IMR-90 (cell line): ENCODE measurements around the gene APIP. TPM values are rescaled to one million over a fixed set of nuclear protein-coding genes. Genes with fewer than 3 reads are reported as not detected.

ENCODE experiments used
- ATAC-seq: fragments of 200-7000 bp; cut with Tn5 transposase; 2 replicates; pipeline ENCODE4 v1.9.1; 2020; ENCODE audit warnings: low read depth, mild to moderate bottlenecking, moderate library complexity
- BruUV-seq: library from RNA; stranded (reverse); fragments of 400-500 nt; replicated peaks from 2 replicates; lab custom pipeline; 2021; lab: Mats Ljungman, UMichigan
- CTCF ChIA-PET: fragments of 300-600 bp; formaldehyde crosslinking; extraction: SDS; loops from one replicate; lab custom pipeline; 2021; ENCODE audit warnings: antibody characterized with exemption; lab: Yijun Ruan, JAX
- POLR2A ChIA-PET: fragments of 300-600 bp; sonication (Branson Sonifier 250); formaldehyde crosslinking; loops from one replicate; lab custom pipeline; 2022; ENCODE audit warnings: antibody characterized with exemption; ENCODE audit not compliant: unreplicated experiment; lab: Charles Lee
- DNase-seq: peaks from one replicate; pipeline ENCODE4 v3.0.0; 2013
- H2AFZ ChIP-seq: replicated peaks from 2 replicates; pipeline ENCODE3; 2013; ENCODE audit warnings: low read length, mild to moderate bottlenecking; ENCODE audit not compliant: poor library complexity
- H2AK5ac ChIP-seq: 2 replicates; pipeline ENCODE4 v1.6.1; 2013; ENCODE audit warnings: low read depth, low read length, inconsistent platforms
- H2AK9ac ChIP-seq: replicated peaks from 2 replicates; pipeline ENCODE3; 2013; ENCODE audit warnings: mild to moderate bottlenecking, low read depth, low read length, moderate library complexity; ENCODE audit not compliant: poor library complexity
- H2BK120ac ChIP-seq: 2 replicates; pipeline ENCODE4 v1.6.1; 2013; ENCODE audit warnings: low read depth, low read length, inconsistent platforms
- H2BK15ac ChIP-seq: 3 replicates; pipeline ENCODE4 v1.6.1; 2013; ENCODE audit warnings: low read depth, low read length, inconsistent platforms
- H2BK20ac ChIP-seq: 2 replicates; pipeline ENCODE4 v1.6.1; 2013; ENCODE audit warnings: low read depth, mild to moderate bottlenecking, inconsistent platforms, low read length, moderate library complexity
- H2BK5ac ChIP-seq: 2 replicates; pipeline ENCODE4 v1.6.1; 2013; ENCODE audit warnings: mild to moderate bottlenecking, low read depth, low read length, inconsistent platforms; ENCODE audit not compliant: poor library complexity, severe bottlenecking
- H3K14ac ChIP-seq: replicated peaks from 2 replicates; pipeline ENCODE4 v1.6.1; 2013; ENCODE audit warnings: low read depth, low read length, inconsistent platforms
- H3K18ac ChIP-seq: 2 replicates; pipeline ENCODE4 v1.6.1; 2013; ENCODE audit warnings: low read depth, low read length, control low read depth
- H3K23ac ChIP-seq: 2 replicates; pipeline ENCODE4 v1.6.1; 2013; ENCODE audit warnings: low read depth, low read length, inconsistent platforms
- H3K27ac ChIP-seq: 2 replicates; pipeline ENCODE4 v1.5.1; 2013; ENCODE audit warnings: mild to moderate bottlenecking, control low read depth, low read length; ENCODE audit not compliant: insufficient read depth
- H3K27me3 ChIP-seq: 2 replicates; pipeline ENCODE4 v1.6.1; 2013; ENCODE audit warnings: low read length; ENCODE audit not compliant: control insufficient read depth, insufficient read depth
- H3K36me3 ChIP-seq: 2 replicates; pipeline ENCODE4 v1.6.1; 2013; ENCODE audit warnings: low read length, mixed read lengths; ENCODE audit not compliant: control insufficient read depth, insufficient read depth
- H3K4ac ChIP-seq: 2 replicates; pipeline ENCODE4 v1.6.1; 2013; ENCODE audit warnings: low read depth, low read length, inconsistent platforms
- H3K4me1 ChIP-seq: 2 replicates; pipeline ENCODE4 v1.6.1; 2013; ENCODE audit warnings: low read length, mixed read lengths; ENCODE audit not compliant: control insufficient read depth, insufficient read depth
- H3K4me2 ChIP-seq: 2 replicates; pipeline ENCODE4 v1.6.1; 2013; ENCODE audit warnings: low read depth, mild to moderate bottlenecking, control low read depth, low read length, moderate library complexity
- H3K4me3 ChIP-seq: 2 replicates; pipeline ENCODE4 v1.5.1; 2013; ENCODE audit warnings: low read depth, mild to moderate bottlenecking, control low read depth, low read length, moderate library complexity; ENCODE audit not compliant: insufficient read depth
- H3K56ac ChIP-seq: 2 replicates; pipeline ENCODE4 v1.6.1; 2013; ENCODE audit warnings: low read length, inconsistent platforms; ENCODE audit not compliant: insufficient read depth; ENCODE audit errors: extremely low read depth
- H3K79me1 ChIP-seq, 2 experiments: 2 replicates each; pipeline ENCODE4 v1.6.1; 2013; ENCODE audit warnings: low read length in 2 of 2, inconsistent platforms in 1 of 2, low read depth in 1 of 2
- H3K9ac ChIP-seq: 2 replicates; pipeline ENCODE4 v1.6.1; 2013; ENCODE audit warnings: low read depth, low read length, control low read depth
- H3K9me1 ChIP-seq: 2 replicates; pipeline ENCODE4 v1.6.1; 2013; ENCODE audit warnings: low read length, inconsistent platforms; ENCODE audit not compliant: insufficient read depth
- H3K9me3 ChIP-seq: 2 replicates; pipeline ENCODE4 v1.6.1; 2013; ENCODE audit warnings: low read length; ENCODE audit not compliant: control insufficient read depth, insufficient read depth
- H4K20me1 ChIP-seq: 2 replicates; pipeline ENCODE4 v1.6.1; 2013; ENCODE audit warnings: low read length, inconsistent platforms; ENCODE audit not compliant: insufficient read depth
- H4K5ac ChIP-seq: 2 replicates; pipeline ENCODE4 v1.6.1; 2013; ENCODE audit warnings: mild to moderate bottlenecking, low read depth, low read length, control low read depth
- H4K8ac ChIP-seq, 2 experiments: 2 replicates each; pipeline ENCODE4 v1.6.1; 2013; ENCODE audit warnings: low read depth in 2 of 2, low read length in 2 of 2, control low read depth in 1 of 2, inconsistent platforms in 1 of 2
- H4K91ac ChIP-seq: 2 replicates; pipeline ENCODE4 v1.6.1; 2013; ENCODE audit warnings: low read depth, low read length, inconsistent platforms; ENCODE audit not compliant: insufficient read depth
- BHLHE40 ChIP-seq: fragments of 150-350 bp; IDR thresholded peaks from 2 replicates; pipeline ENCODE4 v1.6.1; 2016; ENCODE audit warnings: mild to moderate bottlenecking, low read depth, low read length
- CEBPB ChIP-seq: IDR thresholded peaks from 2 replicates; pipeline ENCODE4 v1.6.1; 2012; ENCODE audit warnings: low read depth, low read length, improper control_type of control experiment
- CHD1 ChIP-seq: IDR thresholded peaks from 2 replicates; pipeline ENCODE4 v1.6.1; 2012; ENCODE audit warnings: low read depth, low read length, improper control_type of control experiment
- CTCF ChIP-seq: conservative IDR thresholded peaks from 2 replicates; pipeline ENCODE4 v1.5.1; 2012; ENCODE audit warnings: mild to moderate bottlenecking, low read depth, low read length, improper control_type of control experiment
- ELK1 ChIP-seq: fragments of 150-350 bp; IDR thresholded peaks from 2 replicates; pipeline ENCODE4 v1.6.1; 2016; ENCODE audit warnings: low read depth, mild to moderate bottlenecking, low read length, moderate library complexity, borderline replicate concordance
- FOS ChIP-seq: fragments of 150-350 bp; IDR thresholded peaks from 2 replicates; pipeline ENCODE4 v1.6.1; 2016; ENCODE audit warnings: low read depth, low read length
- MAFK ChIP-seq: IDR thresholded peaks from 2 replicates; pipeline ENCODE4 v1.6.1; 2012; ENCODE audit warnings: low read depth, low read length, improper control_type of control experiment
- MAZ ChIP-seq: IDR thresholded peaks from 2 replicates; pipeline ENCODE4 v1.6.1; 2012; ENCODE audit warnings: low read depth, mild to moderate bottlenecking, low read length, improper control_type of control experiment, moderate library complexity, borderline replicate concordance
- MXI1 ChIP-seq: IDR thresholded peaks from 2 replicates; pipeline ENCODE4 v1.6.1; 2012; ENCODE audit warnings: low read depth, mild to moderate bottlenecking, low read length, moderate library complexity, borderline replicate concordance
- NFE2L2 ChIP-seq: fragments of 150-350 bp; IDR thresholded peaks from 2 replicates; pipeline ENCODE4 v1.6.1; 2016; ENCODE audit warnings: low read depth, mild to moderate bottlenecking, low read length
- POLR2A ChIP-seq: IDR thresholded peaks from 2 replicates; pipeline ENCODE4 v1.6.1; 2012; ENCODE audit warnings: mild to moderate bottlenecking, low read depth, low read length
- RAD21 ChIP-seq: IDR thresholded peaks from 2 replicates; pipeline ENCODE4 v1.6.1; 2012; ENCODE audit warnings: low read length, improper control_type of control experiment
- RCOR1 ChIP-seq: IDR thresholded peaks from 2 replicates; pipeline ENCODE4 v1.6.1; 2012; ENCODE audit warnings: mild to moderate bottlenecking, low read length, improper control_type of control experiment; ENCODE audit not compliant: insufficient replicate concordance
- RFX5 ChIP-seq: IDR thresholded peaks from 2 replicates; pipeline ENCODE4 v1.8.0; 2012; ENCODE audit warnings: low read depth, mild to moderate bottlenecking, low read length, moderate library complexity
- SMC3 ChIP-seq: fragments of 150-350 bp; IDR thresholded peaks from 2 replicates; pipeline ENCODE4 v1.6.1; 2016; ENCODE audit warnings: low read depth, mild to moderate bottlenecking, antibody characterized with exemption, low read length, moderate library complexity
- WGBS, 2 experiments: methylation state at CpG; one replicate each; pipeline versions ENCODE4 v1.1.5 to v1.1.7; 2013; ENCODE audit warnings: missing lambda C conversion rate in 2 of 2; ENCODE audit not compliant: insufficient read length in 1 of 2; ENCODE audit errors: extremely low coverage in 2 of 2; 5-methylcytosine and 5-hydroxymethylcytosine counted together
- dilution Hi-C: fragments of 300-500 bp; cut with HindIII; formaldehyde crosslinking; loops from one replicate; pipeline ENCODE4 v1.14.3; 2018; ENCODE audit warnings: low sequenced_read_pairs; ENCODE audit not compliant: unreplicated experiment
- in situ Hi-C: fragments of 300-500 bp; cut with MboI; formaldehyde crosslinking; loops from 3 replicates; pipeline ENCODE4 v1.14.3; 2019; ENCODE audit warnings: low sequenced_read_pairs, inconsistent platforms, mixed read lengths
- intact Hi-C: fragments of 100-400 bp; cut with micrococcal nuclease; formaldehyde crosslinking; loops from 2 replicates; pipeline ENCODE4 v1.10.0; 2022
- polyA plus RNA-seq, 3 experiments: library from polyadenylated mRNA; depleted of rRNA; stranded (reverse); fragments of >200 nt; gene quantifications; 2 replicates each; pipeline ENCODE4 v1.2.3, GENCODE V29; 2012; ENCODE audit warnings: low replicate concordance in 1 of 3
- total RNA-seq: library from RNA; depleted of rRNA; stranded (reverse); fragments of >200 nt; gene quantifications from 2 replicates; pipeline ENCODE4 v1.2.3, GENCODE V29; 2012
- TF ChIP-seq, protein P1 (sequence below): fragments of 150-350 bp; IDR thresholded peaks from 2 replicates; pipeline ENCODE4 v1.6.1; 2017; ENCODE audit warnings: mild to moderate bottlenecking, antibody characterized with exemption, low read length, low read depth

APIP gene
- total and polyA plus RNA-seq, 2 of the 4 experiments (the other 2 are of a cell fraction): 9.9 to 16.6 TPM

GRCh38 chr11:34865261-34865660 is 50.9 kb downstream of the APIP start:
- dilution Hi-C loops: no loop called here
- WGBS, 2 experiments: no CpG with 5 or more reads among the region's 3 CpGs
- BruUV-seq: no TSS peak

More at GRCh38 chr11:34865261-34865660, 50.9 kb downstream of the APIP start:
- POLR2A ChIA-PET: no interaction called here
- CTCF ChIA-PET: no interaction called here
- intact Hi-C loops (no loop called here), in situ Hi-C loops (no loop called here)
- Histone ChIP-seq H4K5ac (no peak overlapping the region), H3K9me1 (no peaks in the 10 kb centered on the region), H3K4me2 (no peak overlapping the region), H2BK5ac (no peak overlapping the region), H3K23ac (no peak overlapping the region), H3K18ac (no peak overlapping the region), H4K91ac (no peak overlapping the region), H4K20me1 (no peaks in the 10 kb centered on the region), H2BK15ac (no peak overlapping the region), H3K27ac (no peak overlapping the region), H3K9ac (no peak overlapping the region), H3K27me3 (peaks cover 7% of the 10 kb centered on the region), H3K14ac (no peak overlapping the region), H4K8ac (no peak overlapping the region), H2AK9ac (no peak overlapping the region), H2AK5ac (no peak overlapping the region), H2BK120ac (no peak overlapping the region), H2BK20ac (no peak overlapping the region), H3K4me1 (no peaks in the 10 kb centered on the region), H3K4ac (no peak overlapping the region), H3K56ac (no peak overlapping the region), H2AFZ (no peak overlapping the region), H3K4me3 (no peak overlapping the region), H3K36me3 (no peaks in the 10 kb centered on the region), H3K79me1 (no peaks in the 10 kb centered on the region), H3K9me3 (no peaks in the 10 kb centered on the region)
- no peak for DNase-seq
- no peak for ATAC-seq
- no peak for TF ChIP-seq FOS
- TF ChIP-seq CHD1: no peak
- TF ChIP-seq RAD21: no peak
- no peak for TF ChIP-seq NFE2L2
- TF ChIP-seq ELK1: no peak
- TF ChIP-seq, protein P1, sequence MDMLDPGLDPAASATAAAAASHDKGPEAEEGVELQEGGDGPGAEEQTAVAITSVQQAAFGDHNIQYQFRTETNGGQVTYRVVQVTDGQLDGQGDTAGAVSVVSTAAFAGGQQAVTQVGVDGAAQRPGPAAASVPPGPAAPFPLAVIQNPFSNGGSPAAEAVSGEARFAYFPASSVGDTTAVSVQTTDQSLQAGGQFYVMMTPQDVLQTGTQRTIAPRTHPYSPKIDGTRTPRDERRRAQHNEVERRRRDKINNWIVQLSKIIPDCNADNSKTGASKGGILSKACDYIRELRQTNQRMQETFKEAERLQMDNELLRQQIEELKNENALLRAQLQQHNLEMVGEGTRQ: no peak
- TF ChIP-seq CTCF: no peak
- TF ChIP-seq BHLHE40: no peak
- TF ChIP-seq POLR2A: no peak
- TF ChIP-seq MAZ: no peak
- TF ChIP-seq SMC3: no peak
- TF ChIP-seq RFX5: no peak
- TF ChIP-seq MXI1: no peak
- TF ChIP-seq CEBPB: no peak
- no peak for TF ChIP-seq MAFK
- TF ChIP-seq RCOR1: no peak
